Activated naive CD4-positive, alpha-beta T cell treated with anti-CD3 and anti-CD28 coated beads, Interleukin-2, amount 50 U/mL, for 16 hours (primary cell): ENCODE results near the gene PLCXD3.

Source experiments
- DNase-seq: peaks from one replicate; pipeline ENCODE4 v3.0.0-alpha.2; 2020

The PLCXD3 gene

DNA sequence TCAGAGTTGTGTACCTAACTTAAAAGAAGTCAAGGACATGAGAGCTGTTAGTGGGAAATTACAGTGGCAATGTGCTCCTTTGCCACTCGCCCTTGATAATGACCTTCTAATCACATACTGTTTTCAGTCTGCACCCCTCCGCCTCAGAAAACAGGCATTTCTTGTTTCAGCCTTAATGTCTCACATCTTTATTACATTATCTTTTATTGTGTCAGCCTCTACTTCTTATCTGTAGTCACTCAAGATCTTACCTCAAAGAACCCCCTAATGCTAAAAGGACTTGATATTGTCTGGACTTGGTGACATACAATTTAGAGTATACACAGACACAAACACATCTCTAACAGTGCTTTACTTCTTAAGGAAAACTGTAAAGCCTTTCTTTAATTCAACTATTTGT is 97.9 kb downstream of the PLCXD3 start:
- DNase-seq, result no peak

DNA sequence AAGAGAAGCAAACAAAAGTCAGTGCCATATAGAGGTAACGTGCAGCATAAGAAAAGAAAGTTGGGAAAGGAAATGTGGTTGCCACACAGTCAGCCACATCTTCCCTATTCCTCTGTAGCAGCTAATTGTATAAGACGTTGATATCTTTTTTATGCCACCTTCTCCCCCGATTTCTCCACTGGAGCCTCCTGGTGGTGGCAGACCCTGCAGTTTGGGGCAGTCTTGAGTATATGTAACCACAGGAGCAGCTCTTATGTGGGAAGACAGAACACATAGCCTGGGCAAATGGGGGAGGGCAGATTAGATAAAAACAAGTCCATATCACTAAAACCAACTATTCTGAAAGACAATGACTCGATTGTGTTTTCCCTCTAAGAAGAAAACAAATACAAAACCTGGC is 99.7 kb downstream of the PLCXD3 start:
- DNase-seq, result no peak

DNA sequence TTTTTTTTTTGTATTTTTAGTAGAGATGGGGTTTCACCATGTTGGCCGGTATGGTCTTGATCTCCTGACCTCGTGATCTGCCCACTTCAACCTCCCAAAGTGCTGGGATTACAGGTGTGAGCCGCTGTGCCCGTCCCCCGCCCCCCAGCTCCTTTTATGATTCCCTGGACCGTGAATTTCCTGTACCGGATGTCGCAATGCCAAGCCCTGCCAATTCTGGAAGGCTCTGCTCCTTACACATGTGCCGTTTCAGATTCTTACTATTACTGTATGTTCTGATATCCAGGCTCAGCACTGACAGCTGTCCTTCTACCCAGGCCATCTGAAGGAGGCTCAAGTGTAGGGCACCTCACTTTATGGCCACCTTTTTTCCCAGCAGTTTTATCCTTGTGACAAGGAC is 100.1 kb downstream of the PLCXD3 start:
- no peak for DNase-seq

DNA sequence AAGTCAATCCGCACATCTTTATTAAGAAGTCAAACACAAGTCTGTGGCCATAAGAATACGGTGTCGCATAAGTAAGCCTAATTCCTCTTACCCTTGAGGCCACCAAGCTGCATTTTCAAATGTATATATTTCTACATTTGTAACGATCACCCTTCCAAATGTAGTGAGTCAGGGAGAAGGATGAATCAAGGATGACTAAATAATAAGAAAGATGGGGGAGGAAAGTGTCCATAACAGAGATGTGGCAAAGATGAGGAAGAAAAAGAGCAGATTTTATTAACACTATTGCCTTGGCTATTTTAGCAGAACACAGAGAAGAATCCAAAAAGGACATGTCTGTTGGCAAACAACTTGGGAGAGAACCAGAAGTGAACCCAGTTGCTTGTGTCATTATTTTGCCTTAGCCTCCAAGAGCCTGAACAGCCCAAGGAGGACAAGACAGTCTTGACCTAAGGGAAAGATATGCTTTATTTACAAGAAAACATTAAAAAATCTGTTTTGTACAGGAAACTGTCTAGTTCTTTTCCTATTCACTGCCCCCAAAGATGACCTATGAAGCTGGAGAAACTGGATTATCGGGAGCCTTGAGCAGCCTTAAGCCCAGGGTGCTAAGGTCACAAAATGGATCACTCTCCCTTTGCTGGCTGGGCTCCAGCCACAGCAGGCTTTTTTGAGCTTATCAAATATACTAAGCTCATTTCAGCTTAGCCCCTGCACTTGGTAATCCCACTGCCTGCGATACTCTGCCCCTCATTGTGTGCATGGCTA is 101.5 kb downstream of the PLCXD3 start:
- no peak for DNase-seq

DNA sequence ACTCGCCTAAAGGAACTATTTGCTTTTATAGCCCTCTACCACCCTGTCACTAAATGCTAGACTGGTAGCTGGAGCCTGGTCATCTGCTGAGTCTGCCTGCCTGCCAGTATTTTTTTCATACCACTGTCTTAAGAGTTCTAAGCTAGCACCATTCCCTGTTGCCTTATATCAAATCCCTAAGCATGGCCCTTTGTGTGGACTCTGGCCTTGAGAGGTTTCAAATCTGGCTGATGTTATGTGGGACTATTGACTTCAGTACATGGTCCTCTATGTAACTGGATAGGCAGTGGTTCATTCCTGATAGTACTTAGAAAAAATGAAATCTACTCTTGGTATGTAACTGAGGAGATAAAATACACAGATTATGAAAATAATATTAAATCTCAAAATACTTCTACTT is 103.5 kb downstream of the PLCXD3 start:
- no peak for DNase-seq

DNA sequence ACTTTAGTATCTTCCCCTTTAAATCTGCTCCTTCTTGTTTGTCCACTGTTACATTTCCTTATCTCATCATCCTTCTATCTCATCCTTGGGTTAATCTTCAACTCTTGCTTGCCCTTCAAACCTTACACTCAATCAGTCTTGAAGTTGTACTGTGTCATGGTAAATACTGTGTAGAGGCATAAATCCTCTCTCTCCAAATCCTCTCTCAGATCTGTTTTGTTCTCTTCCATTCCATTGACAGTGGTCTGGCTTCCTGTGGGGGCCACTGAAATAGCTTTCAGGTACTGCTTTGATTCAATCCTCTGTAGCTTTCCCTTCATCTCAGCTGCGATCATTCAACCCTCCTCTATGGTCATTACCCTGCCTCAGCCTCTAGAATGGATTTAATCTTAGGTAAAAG is 104.0 kb downstream of the PLCXD3 start:
- DNase-seq, result no peak

DNA sequence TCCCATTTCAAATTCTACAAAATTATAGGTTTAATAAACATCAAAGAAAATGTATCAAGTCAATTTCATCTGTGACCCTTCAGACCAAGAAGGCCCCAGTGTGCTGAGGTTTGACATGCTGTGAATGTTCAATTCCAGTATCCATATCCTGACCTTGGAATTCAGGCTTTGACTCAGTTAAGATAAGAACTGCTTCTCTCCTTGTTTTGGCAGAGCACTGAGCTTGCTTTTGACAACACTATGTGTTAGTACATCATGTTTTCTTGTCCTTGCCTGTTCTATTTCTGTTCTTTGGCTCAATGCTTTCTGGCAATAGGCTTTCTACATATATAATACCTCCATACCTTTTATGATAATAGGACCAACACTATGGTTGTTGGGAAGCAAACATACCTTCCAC is 105.6 kb downstream of the PLCXD3 start:
- DNase-seq, result no peak

DNA sequence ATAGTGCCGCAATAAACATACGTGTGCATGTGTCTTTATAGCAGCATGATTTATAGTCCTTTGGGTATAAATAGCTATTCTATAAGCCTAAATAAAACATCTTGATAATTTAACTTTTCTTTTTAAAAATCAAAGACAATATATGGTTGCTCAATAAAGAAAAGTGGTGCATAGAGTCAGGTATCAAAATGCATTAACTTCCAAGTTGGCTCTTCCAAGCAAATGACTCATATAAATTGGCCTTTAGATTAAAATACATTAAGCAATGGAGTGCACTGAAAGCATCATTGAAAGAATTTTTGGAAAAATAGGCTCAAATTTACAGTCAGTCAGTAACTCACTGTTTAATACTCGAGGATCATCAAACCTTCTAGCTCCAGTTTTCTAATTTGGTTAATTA is 106.6 kb downstream of the PLCXD3 start:
- DNase-seq, result no peak

DNA sequence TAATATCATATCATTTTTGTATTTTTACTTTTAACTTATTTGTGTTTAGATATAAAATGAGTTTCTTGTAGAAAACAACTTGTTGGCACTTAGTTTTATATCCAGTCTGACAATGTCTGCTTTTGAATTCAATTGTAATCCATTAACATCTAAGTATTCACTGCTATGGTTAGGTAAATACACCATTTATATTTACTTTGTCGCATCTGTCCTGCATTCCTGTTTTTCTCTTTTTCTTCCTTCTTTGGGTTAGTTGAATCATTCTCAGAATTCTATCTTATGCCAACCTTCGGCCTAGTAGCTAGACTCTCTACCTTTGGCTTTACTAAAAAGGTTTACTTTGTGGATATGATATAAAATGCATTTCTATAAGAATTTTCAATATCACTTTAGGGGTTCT is 107.6 kb downstream of the PLCXD3 start:
- DNase-seq, result no peak

DNA sequence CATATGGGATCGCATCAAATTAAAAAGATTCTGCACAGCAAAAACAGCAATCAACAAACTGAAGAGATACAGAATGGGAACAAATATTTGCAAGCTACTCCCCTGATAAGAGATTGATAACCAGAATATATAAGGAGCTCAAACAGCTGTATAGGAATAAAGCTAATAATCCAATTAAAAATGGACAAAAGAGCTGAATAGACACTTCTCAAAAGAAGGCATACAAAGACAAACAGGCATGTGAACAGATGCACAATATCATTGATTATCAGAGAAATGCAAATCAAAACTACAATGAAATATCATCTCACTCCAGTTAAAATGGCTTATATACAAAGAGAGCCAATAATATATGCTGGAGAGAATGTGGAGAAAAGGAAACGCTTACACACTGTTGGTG is 110.6 kb downstream of the PLCXD3 start:
- no peak for DNase-seq

DNA sequence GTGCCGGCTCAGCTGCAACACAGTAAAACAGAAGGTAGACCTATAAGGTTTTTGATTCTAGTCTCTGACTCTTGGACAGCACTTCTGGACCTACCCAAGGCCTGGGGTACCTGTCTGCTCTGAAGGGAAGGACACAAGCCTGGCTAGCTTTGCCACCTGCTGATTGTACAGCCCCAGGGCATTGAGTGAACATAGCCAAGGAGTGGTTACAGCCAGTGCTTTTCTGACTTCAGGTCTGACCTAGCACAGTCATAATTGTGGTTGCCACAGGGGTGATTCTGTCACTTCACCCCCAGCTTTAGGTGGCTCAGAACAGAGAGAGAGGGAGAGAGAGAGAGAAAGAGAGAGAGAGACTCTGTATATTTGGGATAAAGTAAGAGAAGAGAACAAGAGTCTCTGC is 118.4 kb downstream of the PLCXD3 start:
- DNase-seq, result no peak

DNA sequence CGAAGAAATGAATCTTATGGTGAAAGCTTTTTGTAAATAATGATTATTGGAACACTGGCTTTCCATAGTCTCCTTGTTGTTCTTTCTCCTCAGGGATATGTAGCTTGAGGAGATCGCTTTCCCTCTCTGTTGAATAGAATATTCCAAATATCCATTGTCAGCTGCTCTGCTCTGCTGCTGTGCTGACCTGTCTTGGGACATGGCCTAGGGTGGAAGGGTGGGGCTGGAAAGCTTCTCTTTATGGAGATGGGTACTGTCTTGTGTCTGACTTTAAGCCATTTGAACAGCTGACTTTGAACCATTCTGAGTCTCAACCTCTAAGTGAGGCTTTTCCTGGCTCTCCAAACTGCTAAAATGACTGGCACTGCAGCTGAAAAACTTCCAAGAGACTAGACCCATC is 135.8 kb downstream of the PLCXD3 start:
- DNase-seq, result no peak

DNA sequence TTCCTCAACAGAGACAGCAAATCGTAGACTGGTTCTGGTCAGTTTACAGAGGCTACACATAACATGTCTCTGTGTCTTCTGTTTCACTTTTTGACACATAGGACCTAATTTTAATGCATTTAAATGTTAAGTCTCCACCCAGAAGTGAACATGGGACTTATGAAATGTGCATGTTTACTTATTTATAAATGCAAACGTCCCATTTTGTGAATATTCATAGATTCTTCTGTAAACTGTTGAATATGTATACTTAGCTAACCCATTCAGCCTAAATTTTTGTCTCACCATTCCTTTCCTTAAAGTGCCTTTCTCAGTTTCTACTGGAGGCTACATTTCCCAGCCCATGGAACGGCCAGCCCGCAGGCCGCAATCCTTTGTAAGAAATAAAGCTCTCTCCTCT is 137.2 kb downstream of the PLCXD3 start:
- no peak for DNase-seq

DNA sequence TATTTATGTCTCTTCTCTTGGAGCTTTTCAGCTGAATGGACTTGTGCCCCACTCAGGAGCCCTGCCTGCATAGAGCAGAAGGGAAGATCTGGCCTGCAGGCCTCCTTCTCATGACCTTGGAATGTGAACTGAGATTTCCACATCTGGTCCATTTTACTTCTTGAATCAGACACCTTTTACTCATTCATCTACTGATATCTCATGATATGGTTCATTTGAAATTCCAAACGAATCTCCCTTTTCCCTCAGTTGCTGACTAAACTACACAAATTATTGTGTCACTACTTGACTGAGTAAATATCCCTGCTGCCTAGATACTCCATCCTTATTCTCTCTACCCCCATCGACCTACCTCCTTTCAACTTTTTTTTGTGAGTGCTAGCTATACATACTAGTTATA is 138.7 kb downstream of the PLCXD3 start:
- no peak for DNase-seq

DNA sequence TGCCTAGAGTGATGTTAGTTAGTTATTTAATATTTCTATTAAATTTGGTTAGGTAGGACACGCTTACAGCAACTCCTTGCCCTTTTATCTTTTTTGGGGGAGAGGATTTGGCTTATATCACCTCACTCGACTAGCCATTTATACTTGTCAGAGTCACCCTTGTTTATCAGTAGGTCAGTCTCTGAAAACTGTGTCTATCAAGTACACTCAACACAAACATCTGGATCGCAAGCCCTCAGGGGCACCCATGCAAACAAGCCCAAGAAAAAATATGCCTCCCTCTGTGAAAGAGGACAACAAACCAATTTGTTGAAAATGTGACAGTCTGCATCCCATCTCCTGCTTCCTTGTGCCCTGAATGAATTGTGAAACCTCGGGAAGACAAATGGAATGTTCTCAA is 139.9 kb downstream of the PLCXD3 start:
- no peak for DNase-seq

DNA sequence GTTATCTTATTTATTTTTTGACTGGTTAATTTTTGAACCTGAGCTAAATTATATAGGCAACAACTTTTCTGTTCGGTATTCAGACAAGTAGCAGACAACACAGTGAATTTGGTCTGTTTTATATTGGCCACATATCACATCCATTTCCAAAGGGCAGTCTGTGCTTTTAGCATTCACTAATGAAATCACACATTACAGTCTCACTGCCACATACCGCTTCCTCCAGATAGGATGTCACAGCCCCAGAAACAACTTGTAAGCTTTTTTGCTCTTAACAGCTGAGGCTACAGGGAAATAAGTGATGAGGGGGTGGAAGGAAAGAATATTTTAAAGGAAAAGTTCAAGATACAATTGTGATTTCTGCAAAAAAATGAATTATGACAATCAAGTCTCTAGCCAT is 140.6 kb downstream of the PLCXD3 start:
- no peak for DNase-seq

DNA sequence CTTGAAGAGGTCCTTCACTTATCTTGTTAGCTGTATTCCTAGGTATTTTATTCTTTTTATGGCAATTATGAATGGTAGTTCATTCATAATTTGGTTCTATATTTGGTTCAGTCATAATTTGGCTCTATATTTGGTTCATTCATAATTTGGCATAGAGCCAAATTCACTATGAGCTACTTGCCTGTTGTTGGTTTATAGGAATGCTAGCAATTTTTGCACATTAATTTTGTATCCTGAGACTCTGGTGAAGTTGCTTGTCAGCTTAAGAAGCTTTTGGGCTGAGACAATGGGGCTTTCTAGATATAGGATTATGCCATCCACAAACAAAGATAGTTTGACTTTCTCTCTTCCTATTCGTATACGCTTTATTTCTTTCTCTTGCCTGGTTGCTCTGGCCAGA is 142.2 kb downstream of the PLCXD3 start:
- DNase-seq, result no peak

DNA sequence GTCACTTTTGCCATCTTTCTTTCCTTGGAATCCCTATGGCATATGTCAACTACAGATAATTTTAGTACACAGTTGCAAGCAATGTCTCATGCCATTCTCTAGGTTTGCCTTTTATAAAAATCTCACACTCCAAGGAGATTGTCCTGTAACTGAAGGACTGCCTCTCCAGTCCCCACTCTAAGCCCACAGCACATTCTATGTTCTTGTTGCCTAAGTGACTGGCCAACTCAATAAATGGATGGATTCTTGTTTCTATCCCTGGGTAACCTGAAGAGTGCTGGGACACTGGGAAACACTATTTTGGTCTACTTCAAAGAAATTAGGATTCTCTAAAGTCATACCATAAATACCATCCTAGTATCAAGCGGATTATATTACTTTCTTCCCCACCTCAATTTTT is 145.0 kb downstream of the PLCXD3 start:
- no peak for DNase-seq

DNA sequence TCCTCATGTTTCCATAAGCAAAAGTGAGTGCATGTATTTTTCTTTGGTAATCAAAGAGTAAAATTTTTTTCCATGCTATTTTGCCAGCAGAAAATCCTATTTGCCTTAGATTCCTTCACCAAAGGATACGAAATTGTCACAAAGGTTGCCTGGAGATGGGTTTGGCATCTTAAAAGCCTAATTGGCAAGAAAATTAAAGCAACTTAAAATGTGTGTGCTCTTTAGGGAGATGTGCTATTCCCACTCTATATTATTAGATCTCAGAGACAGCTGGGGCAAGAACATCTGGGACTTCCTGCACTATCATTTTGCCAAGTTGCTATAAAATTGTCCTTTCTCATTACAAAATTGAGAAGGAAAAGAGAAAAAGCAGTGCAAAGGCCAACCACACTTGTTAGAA is 146.1 kb downstream of the PLCXD3 start:
- DNase-seq, result no peak

DNA sequence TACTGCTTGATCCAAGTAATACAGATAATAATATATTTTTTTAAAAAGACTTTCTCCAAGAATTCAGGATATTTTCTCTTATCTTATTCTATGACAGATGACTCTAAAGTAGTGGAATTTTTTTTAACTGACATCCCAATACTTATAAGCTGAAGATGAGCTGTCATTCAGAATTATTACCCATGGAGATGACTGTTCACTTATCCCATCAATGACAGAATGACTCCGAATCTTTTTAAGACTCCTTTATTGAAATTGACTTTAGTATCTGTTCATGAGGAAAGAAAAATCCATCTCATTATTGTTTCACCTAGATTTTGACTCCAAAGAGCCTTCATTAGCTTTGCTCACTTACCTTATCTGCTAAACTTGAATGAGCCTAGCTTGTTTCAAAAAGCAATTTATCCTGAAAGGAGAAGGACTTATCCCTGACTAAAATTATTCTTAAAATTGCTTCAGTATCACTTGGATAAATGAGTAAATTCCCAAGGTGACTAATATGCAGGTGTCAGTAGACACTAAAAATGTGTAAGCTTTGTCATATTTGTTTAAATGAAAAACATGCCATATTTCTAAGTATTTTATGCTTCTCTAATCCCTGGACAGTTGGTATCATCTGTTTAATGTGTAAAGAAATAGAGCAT is 146.9 kb downstream of the PLCXD3 start:
- no peak for DNase-seq

DNA sequence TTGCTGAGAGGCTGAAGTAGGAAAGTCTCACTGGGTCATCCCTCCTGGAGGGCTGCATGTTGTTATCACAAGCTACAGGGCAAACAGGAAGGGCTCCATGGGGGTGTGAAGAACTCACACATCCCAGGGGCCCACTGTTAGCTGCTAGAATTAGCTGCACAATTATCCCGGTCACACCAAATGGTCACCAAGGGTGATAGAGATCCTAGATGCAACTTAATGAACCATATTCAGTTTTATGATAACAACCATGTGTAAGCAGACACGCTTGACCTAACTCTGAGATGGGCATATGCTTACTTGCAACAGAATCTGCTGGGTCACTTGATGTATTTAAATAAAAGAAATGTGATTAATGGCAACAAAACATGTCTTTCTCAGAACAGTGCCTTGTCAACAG is 153.6 kb downstream of the PLCXD3 start:
- DNase-seq, result no peak

DNA sequence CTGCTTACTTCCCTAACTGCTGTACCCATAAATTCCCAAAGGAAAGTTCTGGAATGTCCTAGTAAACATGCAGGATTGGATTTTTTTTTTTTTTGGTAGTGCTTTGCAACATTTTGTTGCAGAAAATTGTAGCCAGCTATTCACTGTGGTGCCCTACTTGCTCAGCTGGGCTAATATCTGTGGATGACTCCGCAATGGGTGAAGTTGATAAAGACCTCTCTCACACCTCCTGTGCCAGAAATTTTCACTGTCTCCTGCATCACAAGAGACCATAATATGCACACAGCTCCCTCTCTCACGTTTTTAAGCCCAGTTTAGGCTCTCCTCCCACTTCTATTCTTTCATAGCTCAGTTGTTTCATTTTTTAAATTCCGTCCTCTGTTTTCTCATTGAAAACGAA is 160.6 kb downstream of the PLCXD3 start:
- DNase-seq, result no peak

DNA sequence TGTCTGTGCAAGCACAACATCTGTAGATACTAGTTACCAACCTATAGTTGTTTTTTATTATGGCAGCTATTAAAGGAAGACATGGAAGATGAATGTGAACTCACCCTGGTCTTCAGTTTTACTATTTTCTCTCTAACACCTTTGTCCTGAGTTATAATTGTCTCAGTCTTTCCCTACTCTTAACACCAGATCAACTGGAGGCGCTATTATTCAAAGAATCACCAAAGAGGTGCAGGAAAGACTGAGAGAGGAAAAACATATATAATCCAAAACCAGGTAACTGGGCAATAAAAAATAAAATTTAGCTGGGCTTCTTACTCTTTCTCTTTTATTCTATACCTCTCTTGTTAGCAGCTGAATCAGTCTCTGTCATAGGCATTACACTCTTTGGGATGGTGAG is 162.8 kb downstream of the PLCXD3 start:
- no peak for DNase-seq

DNA sequence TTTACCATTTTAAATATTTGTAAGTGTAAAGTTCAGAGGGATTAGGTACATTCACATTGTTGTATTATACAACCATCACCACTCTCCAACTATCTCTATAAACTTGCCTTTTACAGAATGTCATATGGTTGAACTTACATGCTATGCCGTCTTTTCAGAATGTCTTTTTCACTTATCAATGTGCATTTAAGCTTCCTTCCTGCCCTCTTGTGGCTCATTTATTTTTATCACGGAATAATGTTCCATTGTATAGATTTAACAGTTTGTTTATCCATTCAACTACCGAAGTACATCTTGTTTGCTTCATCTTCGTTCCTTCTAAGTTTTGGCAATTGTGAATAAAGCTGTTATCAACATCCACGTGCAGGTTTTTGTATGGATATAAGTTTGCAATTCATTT is 163.8 kb downstream of the PLCXD3 start:
- DNase-seq, result no peak

DNA sequence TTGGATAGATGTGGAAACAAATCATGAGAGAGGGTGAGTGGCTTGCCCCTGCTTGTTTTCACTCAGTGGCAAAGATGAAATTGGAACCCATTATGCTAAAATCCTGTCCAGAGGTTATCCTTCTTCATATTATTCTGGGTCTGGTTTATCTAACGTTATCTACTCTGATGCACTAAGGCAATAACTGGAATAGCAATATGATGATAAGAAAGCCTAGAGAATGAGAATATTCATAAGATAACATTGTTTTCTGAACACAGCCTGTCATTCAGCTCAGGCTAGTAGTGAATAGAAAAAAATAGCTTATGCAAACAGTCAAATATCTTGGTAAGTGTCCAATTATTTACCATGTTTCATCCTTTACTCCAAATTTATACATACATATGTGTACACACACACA is 165.1 kb downstream of the PLCXD3 start:
- DNase-seq, result no peak
